Measurements from ENCODE around the gene TMPRSS6.

DNA sequence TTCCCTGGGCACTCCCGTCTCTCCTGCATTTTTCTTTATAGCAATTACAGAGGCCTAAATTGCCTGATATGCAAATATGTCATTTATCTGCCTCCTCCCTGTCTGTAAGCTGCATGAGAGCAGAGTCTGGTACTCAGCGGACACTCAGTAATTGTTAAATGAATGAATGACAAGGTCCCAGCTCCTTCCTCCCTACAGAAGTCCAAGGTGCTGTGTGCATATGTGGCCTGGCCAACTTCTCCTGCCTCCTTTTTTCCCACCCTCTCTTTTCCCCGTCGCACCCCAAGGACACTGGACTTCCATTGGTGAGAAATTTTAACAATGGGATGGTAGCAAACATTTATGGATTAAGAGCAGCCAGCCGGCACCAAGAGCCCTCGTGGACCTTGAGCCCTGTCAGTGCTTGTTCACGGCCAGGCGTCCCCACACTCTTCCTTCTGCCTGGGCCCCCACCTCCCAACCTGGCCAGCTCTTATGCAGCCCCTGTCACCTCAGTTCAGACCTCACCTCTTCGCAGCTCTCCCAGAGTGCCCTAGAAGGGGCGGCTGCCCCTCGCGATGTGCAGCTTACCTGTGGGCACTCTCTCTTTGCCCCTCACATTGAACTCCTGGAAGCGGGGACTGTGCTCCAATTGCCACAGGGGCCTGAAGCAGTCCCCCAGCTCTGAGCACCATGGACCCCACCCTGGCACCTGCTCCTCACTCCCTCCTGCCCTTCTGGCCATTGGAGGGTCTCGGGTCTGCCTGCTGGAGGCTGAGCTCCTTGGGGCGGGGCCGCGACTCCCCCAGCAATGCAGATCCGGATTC, 1.5 kb downstream of the TMPRSS6 start:
- TF ChIP-seq EZH2phosphoT487 (IDR thresholded peaks at IDR 0.05; ENCODE audit: insufficient read depth, low read depth) = no peak
- no peak for TF ChIP-seq EZH2 (IDR thresholded peaks at IDR 0.05; ENCODE audit: insufficient read depth, poor library complexity, severe bottlenecking)
